ENCODE data around the gene PCNX1. TPM values are rescaled to one million over a fixed set of nuclear protein-coding genes. Genes with fewer than 3 reads are reported as not detected.

PCNX1 gene
- total and polyA plus RNA-seq, 9 of the 15 experiments (the other 6 are each of a cell fraction or from before 2014, with no cell fraction given), result 0.30 to 4.5 (median 2.3) TPM

DNA sequence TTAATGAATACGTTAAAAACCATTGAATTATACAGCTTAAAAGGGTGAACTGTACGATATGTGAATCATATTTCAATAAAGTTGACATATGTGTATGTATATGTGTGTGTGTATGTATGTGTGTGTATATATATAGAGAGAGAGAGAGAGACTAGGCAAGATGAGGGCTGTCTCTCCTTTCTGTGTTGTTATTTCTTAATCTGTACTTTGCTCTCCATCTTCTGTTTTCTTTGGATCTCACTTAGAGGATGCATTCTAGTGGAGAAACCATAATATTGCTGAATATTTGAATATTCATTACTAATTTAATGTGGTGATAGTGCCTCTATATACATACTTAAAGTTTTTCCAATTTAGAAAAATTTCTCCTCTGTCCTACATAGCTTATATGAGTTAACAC is 50.5 kb downstream of the PCNX1 start (continued):
- TF ChIP-seq ZNF436 (CRISPR knock-in tag; IDR thresholded peaks at IDR 0.05) (no peak), LCOR (CRISPR knock-in tag; IDR thresholded peaks at IDR 0.05) (no peak)

DNA sequence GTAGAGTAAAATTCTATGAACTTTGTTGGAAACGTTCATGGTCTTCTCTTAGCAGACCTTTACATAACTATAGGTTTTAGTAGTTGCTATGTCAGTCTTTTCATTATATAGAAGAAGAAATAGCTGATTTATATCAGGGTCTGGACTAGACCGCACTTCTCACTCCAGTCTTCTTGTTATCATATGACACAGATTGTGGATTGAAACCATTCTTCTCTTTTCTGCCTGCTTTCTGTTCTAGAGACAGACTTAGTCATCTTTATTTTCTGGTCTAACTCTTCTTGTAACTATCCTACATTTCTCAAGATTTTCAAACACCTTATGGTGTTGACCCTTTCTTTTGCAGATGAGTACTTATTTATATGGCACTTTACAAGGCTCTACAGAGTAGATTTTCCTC is 55.7 kb downstream of the PCNX1 start:
- H3K27ac ChIP-seq (ENCODE audit: extremely low read depth, low read depth, low read length), result no peak overlapping the region
- BruUV-seq (replicated peaks), result no TSS peak
- no peak for ATAC-seq
- H2AFZ ChIP-seq (ENCODE audit: low read depth, low read length), result no peak overlapping the region
- H3K9me3 ChIP-seq (replicated peaks; ENCODE audit: control insufficient read depth, insufficient read depth, low read depth, low read length), result no peaks in the 10 kb centered on the region
- H3K4me3 ChIP-seq, result no peak overlapping the region
- no peak overlapping the region for H3K9ac ChIP-seq (ENCODE audit: insufficient read depth in 1 of 2, low read depth in 2 of 2, low read length in 2 of 2)
- POLR2A ChIA-PET, result no interaction called here
- H3K27me3 ChIP-seq (ENCODE audit: control insufficient read depth in 2 of 2, insufficient read depth in 2 of 2, low read length in 2 of 2), result no peaks in the 10 kb centered on the region
- no peaks in the 10 kb centered on the region for H3K4me1 ChIP-seq (replicated peaks in 1 of 2; ENCODE audit: control insufficient read depth in 2 of 2, insufficient read depth in 2 of 2, low read length in 2 of 2)
- CTCF ChIA-PET (ENCODE audit: low intra/inter-chr PET ratio), result no interaction called here
- H3K79me2 ChIP-seq (ENCODE audit: control insufficient read depth, insufficient read depth, low read length), result no peaks in the 10 kb centered on the region
- H4K20me1 ChIP-seq (replicated peaks; ENCODE audit: control insufficient read depth, insufficient read depth, low read length), result no peaks in the 10 kb centered on the region
- WGBS (ENCODE audit: insufficient coverage, low coverage, missing lambda C conversion rate), result 0% methylated on average over 2 of the region's 2 CpGs
- no peak overlapping the region for H3K4me2 ChIP-seq (ENCODE audit: insufficient read depth, low read length)
- DNase-seq (ENCODE audit: extremely low read depth in 1 of 4, low spot score in 3 of 4), result no peak
- in situ Hi-C loops (cut with MboI) (no loop called here), intact Hi-C loops (cut with micrococcal nuclease) (no loop called here)
- FAIRE-seq, result no peak
- H3K9me1 ChIP-seq (ENCODE audit: control insufficient read depth, insufficient read depth, low read length), result no peaks in the 10 kb centered on the region
- H3K36me3 ChIP-seq (ENCODE audit: control insufficient read depth, insufficient read depth, low read length), result no peaks in the 10 kb centered on the region
- TF ChIP-seq NUFIP1 (IDR thresholded peaks at IDR 0.05; ENCODE audit: partially characterized antibody), result no peak
- TF ChIP-seq GABPB2 (CRISPR knock-in tag; conservative IDR thresholded peaks at IDR 0.05), result no peak
- TF ChIP-seq NCOA4 (IDR thresholded peaks at IDR 0.05; ENCODE audit: partially characterized antibody), result no peak
- TF ChIP-seq, protein P1, sequence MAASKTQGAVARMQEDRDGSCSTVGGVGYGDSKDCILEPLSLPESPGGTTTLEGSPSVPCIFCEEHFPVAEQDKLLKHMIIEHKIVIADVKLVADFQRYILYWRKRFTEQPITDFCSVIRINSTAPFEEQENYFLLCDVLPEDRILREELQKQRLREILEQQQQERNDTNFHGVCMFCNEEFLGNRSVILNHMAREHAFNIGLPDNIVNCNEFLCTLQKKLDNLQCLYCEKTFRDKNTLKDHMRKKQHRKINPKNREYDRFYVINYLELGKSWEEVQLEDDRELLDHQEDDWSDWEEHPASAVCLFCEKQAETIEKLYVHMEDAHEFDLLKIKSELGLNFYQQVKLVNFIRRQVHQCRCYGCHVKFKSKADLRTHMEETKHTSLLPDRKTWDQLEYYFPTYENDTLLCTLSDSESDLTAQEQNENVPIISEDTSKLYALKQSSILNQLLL (CRISPR knock-in tag; IDR thresholded peaks at IDR 0.05; ENCODE audit: borderline replicate concordance), result no peak
- TF ChIP-seq KAT2B (IDR thresholded peaks at IDR 0.05; ENCODE audit: low read depth, low read length), result no peak
- TF ChIP-seq, protein P2, sequence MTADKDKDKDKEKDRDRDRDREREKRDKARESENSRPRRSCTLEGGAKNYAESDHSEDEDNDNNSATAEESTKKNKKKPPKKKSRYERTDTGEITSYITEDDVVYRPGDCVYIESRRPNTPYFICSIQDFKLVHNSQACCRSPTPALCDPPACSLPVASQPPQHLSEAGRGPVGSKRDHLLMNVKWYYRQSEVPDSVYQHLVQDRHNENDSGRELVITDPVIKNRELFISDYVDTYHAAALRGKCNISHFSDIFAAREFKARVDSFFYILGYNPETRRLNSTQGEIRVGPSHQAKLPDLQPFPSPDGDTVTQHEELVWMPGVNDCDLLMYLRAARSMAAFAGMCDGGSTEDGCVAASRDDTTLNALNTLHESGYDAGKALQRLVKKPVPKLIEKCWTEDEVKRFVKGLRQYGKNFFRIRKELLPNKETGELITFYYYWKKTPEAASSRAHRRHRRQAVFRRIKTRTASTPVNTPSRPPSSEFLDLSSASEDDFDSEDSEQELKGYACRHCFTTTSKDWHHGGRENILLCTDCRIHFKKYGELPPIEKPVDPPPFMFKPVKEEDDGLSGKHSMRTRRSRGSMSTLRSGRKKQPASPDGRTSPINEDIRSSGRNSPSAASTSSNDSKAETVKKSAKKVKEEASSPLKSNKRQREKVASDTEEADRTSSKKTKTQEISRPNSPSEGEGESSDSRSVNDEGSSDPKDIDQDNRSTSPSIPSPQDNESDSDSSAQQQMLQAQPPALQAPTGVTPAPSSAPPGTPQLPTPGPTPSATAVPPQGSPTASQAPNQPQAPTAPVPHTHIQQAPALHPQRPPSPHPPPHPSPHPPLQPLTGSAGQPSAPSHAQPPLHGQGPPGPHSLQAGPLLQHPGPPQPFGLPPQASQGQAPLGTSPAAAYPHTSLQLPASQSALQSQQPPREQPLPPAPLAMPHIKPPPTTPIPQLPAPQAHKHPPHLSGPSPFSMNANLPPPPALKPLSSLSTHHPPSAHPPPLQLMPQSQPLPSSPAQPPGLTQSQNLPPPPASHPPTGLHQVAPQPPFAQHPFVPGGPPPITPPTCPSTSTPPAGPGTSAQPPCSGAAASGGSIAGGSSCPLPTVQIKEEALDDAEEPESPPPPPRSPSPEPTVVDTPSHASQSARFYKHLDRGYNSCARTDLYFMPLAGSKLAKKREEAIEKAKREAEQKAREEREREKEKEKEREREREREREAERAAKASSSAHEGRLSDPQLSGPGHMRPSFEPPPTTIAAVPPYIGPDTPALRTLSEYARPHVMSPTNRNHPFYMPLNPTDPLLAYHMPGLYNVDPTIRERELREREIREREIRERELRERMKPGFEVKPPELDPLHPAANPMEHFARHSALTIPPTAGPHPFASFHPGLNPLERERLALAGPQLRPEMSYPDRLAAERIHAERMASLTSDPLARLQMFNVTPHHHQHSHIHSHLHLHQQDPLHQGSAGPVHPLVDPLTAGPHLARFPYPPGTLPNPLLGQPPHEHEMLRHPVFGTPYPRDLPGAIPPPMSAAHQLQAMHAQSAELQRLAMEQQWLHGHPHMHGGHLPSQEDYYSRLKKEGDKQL (CRISPR knock-in tag; IDR thresholded peaks at IDR 0.05; ENCODE audit: borderline replicate concordance), result no peak
- TF ChIP-seq ARNT (IDR thresholded peaks at IDR 0.05), result no peak
- no peak for TF ChIP-seq GTF2A2 (tag; IDR thresholded peaks at IDR 0.05)
